Measurements from ENCODE around the gene PIP4P1. TPM values are rescaled to one million over a fixed set of nuclear protein-coding genes. Genes with fewer than 3 reads are reported as not detected.

The PIP4P1 gene
- total and polyA plus RNA-seq, 2 experiments from 2014 or later = 20.9 to 26.4 TPM

DNA sequence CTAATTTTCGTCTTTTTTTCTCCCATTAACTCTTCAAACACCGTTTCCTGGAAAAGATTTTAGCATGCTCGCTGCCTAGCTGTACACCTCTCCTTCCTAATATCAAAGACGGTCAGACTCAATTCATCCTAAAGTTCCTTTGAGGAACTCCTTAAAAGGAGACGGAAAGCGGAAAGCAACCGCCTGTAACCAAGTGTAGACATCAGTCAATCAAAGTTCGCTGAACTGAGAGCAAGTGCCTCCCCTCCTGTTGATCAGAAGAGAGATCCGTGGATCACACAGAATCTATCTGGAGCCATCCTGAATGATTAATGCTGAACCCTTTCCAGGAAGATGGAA, 47.5 kb downstream of the PIP4P1 start:
- H2AFZ ChIP-seq = peak overlapping the region; percentile 100
- Mint-ChIP-seq H3K4me1 (peaks cover 18% of the 10 kb centered on the region; the same call in 2 of the 3 replicates), H3K27me3 (ENCODE audit: insufficient read depth, low read depth, poor library complexity) (peaks cover 8% of the 10 kb centered on the region), H3K9me3 (no peaks in the 10 kb centered on the region; the same call in 1 of the 3 replicates), H3K36me3 (ENCODE audit: low read depth) (no peaks in the 10 kb centered on the region; the same call in 2 of the 3 replicates), H3K27ac (no peak overlapping the region), H3K4me3 (peak overlapping the region; percentile 93)
- DNase-seq (ENCODE audit: low spot score) = peak; percentile 40
- H4K20me1 ChIP-seq (replicated peaks; ENCODE audit: insufficient read depth) = no peaks in the 10 kb centered on the region
- H3K4me1 ChIP-seq (ENCODE audit: insufficient read depth) = peaks cover 17% of the 10 kb centered on the region
- no peaks in the 10 kb centered on the region for H3K36me3 ChIP-seq (ENCODE audit: insufficient read depth)
- H3K9me2 ChIP-seq (ENCODE audit: insufficient read depth) = no peaks in the 10 kb centered on the region
- H3K79me2 ChIP-seq (replicated peaks; ENCODE audit: insufficient read depth) = peaks cover 6% of the 10 kb centered on the region; the same call in 1 of the 2 replicates
- H3K4me2 ChIP-seq = peak overlapping the region; percentile 97
- H3F3A ChIP-seq (replicated peaks; ENCODE audit: low read depth) = peaks cover 4% of the 10 kb centered on the region; the same call in 1 of the 2 replicates
- TF ChIP-seq ZNF114 (CRISPR knock-in tag; IDR thresholded peaks at IDR 0.05) (no peak), EZH2phosphoT487 (IDR thresholded peaks at IDR 0.05; ENCODE audit: unreplicated experiment) (no peak), JUNB (IDR thresholded peaks at IDR 0.05; ENCODE audit: unreplicated experiment) (no peak), ZNF331 (CRISPR knock-in tag; IDR thresholded peaks at IDR 0.05; ENCODE audit: low read depth) (no peak), CREB1 (CRISPR knock-in tag; IDR thresholded peaks at IDR 0.05; ENCODE audit: low read depth) (no peak), EZH2 (IDR thresholded peaks at IDR 0.05; ENCODE audit: low read depth, unreplicated experiment) (no peak), STAT1 (IDR thresholded peaks at IDR 0.05; ENCODE audit: unreplicated experiment) (no peak), POLR2AphosphoS5 (IDR thresholded peaks at IDR 0.05; ENCODE audit: low read depth) (no peak), NANOG (IDR thresholded peaks at IDR 0.05; ENCODE audit: borderline replicate concordance) (no peak)
- TF ChIP-seq, protein P1, sequence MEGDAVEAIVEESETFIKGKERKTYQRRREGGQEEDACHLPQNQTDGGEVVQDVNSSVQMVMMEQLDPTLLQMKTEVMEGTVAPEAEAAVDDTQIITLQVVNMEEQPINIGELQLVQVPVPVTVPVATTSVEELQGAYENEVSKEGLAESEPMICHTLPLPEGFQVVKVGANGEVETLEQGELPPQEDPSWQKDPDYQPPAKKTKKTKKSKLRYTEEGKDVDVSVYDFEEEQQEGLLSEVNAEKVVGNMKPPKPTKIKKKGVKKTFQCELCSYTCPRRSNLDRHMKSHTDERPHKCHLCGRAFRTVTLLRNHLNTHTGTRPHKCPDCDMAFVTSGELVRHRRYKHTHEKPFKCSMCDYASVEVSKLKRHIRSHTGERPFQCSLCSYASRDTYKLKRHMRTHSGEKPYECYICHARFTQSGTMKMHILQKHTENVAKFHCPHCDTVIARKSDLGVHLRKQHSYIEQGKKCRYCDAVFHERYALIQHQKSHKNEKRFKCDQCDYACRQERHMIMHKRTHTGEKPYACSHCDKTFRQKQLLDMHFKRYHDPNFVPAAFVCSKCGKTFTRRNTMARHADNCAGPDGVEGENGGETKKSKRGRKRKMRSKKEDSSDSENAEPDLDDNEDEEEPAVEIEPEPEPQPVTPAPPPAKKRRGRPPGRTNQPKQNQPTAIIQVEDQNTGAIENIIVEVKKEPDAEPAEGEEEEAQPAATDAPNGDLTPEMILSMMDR (conservative IDR thresholded peaks at IDR 0.05; ENCODE audit: low read depth in 2 of 2) = no peak
- TF ChIP-seq, protein P2, sequence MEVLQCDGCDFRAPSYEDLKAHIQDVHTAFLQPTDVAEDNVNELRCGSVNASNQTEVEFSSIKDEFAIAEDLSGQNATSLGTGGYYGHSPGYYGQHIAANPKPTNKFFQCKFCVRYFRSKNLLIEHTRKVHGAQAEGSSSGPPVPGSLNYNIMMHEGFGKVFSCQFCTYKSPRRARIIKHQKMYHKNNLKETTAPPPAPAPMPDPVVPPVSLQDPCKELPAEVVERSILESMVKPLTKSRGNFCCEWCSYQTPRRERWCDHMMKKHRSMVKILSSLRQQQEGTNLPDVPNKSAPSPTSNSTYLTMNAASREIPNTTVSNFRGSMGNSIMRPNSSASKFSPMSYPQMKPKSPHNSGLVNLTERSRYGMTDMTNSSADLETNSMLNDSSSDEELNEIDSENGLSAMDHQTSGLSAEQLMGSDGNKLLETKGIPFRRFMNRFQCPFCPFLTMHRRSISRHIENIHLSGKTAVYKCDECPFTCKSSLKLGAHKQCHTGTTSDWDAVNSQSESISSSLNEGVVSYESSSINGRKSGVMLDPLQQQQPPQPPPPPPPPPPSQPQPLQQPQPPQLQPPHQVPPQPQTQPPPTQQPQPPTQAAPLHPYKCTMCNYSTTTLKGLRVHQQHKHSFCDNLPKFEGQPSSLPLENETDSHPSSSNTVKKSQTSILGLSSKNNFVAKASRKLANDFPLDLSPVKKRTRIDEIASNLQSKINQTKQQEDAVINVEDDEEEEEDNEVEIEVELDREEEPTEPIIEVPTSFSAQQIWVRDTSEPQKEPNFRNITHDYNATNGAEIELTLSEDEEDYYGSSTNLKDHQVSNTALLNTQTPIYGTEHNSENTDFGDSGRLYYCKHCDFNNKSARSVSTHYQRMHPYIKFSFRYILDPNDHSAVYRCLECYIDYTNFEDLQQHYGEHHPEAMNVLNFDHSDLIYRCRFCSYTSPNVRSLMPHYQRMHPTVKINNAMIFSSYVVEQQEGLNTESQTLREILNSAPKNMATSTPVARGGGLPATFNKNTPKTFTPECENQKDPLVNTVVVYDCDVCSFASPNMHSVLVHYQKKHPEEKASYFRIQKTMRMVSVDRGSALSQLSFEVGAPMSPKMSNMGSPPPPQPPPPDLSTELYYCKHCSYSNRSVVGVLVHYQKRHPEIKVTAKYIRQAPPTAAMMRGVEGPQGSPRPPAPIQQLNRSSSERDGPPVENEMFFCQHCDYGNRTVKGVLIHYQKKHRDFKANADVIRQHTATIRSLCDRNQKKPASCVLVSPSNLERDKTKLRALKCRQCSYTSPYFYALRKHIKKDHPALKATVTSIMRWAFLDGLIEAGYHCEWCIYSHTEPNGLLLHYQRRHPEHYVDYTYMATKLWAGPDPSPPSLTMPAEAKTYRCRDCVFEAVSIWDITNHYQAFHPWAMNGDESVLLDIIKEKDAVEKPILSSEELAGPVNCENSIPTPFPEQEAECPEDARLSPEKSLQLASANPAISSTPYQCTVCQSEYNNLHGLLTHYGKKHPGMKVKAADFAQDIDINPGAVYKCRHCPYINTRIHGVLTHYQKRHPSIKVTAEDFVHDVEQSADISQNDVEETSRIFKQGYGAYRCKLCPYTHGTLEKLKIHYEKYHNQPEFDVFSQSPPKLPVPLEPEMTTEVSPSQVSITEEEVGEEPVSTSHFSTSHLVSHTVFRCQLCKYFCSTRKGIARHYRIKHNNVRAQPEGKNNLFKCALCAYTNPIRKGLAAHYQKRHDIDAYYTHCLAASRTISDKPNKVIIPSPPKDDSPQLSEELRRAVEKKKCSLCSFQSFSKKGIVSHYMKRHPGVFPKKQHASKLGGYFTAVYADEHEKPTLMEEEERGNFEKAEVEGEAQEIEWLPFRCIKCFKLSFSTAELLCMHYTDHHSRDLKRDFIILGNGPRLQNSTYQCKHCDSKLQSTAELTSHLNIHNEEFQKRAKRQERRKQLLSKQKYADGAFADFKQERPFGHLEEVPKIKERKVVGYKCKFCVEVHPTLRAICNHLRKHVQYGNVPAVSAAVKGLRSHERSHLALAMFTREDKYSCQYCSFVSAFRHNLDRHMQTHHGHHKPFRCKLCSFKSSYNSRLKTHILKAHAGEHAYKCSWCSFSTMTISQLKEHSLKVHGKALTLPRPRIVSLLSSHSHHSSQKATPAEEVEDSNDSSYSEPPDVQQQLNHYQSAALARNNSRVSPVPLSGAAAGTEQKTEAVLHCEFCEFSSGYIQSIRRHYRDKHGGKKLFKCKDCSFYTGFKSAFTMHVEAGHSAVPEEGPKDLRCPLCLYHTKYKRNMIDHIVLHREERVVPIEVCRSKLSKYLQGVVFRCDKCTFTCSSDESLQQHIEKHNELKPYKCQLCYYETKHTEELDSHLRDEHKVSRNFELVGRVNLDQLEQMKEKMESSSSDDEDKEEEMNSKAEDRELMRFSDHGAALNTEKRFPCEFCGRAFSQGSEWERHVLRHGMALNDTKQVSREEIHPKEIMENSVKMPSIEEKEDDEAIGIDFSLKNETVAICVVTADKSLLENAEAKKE (CRISPR knock-in tag; IDR thresholded peaks at IDR 0.05) = no peak
- TF ChIP-seq, protein P3, sequence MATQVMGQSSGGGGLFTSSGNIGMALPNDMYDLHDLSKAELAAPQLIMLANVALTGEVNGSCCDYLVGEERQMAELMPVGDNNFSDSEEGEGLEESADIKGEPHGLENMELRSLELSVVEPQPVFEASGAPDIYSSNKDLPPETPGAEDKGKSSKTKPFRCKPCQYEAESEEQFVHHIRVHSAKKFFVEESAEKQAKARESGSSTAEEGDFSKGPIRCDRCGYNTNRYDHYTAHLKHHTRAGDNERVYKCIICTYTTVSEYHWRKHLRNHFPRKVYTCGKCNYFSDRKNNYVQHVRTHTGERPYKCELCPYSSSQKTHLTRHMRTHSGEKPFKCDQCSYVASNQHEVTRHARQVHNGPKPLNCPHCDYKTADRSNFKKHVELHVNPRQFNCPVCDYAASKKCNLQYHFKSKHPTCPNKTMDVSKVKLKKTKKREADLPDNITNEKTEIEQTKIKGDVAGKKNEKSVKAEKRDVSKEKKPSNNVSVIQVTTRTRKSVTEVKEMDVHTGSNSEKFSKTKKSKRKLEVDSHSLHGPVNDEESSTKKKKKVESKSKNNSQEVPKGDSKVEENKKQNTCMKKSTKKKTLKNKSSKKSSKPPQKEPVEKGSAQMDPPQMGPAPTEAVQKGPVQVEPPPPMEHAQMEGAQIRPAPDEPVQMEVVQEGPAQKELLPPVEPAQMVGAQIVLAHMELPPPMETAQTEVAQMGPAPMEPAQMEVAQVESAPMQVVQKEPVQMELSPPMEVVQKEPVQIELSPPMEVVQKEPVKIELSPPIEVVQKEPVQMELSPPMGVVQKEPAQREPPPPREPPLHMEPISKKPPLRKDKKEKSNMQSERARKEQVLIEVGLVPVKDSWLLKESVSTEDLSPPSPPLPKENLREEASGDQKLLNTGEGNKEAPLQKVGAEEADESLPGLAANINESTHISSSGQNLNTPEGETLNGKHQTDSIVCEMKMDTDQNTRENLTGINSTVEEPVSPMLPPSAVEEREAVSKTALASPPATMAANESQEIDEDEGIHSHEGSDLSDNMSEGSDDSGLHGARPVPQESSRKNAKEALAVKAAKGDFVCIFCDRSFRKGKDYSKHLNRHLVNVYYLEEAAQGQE (IDR thresholded peaks at IDR 0.05; ENCODE audit: unreplicated experiment) = no peak
- TF ChIP-seq, protein P4, sequence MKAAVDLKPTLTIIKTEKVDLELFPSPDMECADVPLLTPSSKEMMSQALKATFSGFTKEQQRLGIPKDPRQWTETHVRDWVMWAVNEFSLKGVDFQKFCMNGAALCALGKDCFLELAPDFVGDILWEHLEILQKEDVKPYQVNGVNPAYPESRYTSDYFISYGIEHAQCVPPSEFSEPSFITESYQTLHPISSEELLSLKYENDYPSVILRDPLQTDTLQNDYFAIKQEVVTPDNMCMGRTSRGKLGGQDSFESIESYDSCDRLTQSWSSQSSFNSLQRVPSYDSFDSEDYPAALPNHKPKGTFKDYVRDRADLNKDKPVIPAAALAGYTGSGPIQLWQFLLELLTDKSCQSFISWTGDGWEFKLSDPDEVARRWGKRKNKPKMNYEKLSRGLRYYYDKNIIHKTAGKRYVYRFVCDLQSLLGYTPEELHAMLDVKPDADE (IDR thresholded peaks at IDR 0.05) = no peak
- H3K4me3 ChIP-seq = peak overlapping the region; percentile 99
- peak; percentile 31 for ATAC-seq
- H3K27ac ChIP-seq (ENCODE audit: low read depth) = no peak overlapping the region
- H3K27me3 ChIP-seq (ENCODE audit: insufficient read depth) = peaks cover 7% of the 10 kb centered on the region; the same call in 1 of the 2 replicates

Data from GM23338 (cell line).